GM12872 (cell line): Measurements from ENCODE around the gene CELF4.

Experiments
- TF ChIP-seq, protein P1 (sequence below): IDR thresholded peaks from 3 replicates; pipeline ENCODE4 v1.5.1; 2011; ENCODE audit warnings: low read depth, mild to moderate bottlenecking, low read length, moderate library complexity; ENCODE audit not compliant: insufficient read depth

CELF4 gene

GRCh38 chr18:37247497-37248161 lies 318.0 kb downstream of the CELF4 start:
- TF ChIP-seq, protein P1, sequence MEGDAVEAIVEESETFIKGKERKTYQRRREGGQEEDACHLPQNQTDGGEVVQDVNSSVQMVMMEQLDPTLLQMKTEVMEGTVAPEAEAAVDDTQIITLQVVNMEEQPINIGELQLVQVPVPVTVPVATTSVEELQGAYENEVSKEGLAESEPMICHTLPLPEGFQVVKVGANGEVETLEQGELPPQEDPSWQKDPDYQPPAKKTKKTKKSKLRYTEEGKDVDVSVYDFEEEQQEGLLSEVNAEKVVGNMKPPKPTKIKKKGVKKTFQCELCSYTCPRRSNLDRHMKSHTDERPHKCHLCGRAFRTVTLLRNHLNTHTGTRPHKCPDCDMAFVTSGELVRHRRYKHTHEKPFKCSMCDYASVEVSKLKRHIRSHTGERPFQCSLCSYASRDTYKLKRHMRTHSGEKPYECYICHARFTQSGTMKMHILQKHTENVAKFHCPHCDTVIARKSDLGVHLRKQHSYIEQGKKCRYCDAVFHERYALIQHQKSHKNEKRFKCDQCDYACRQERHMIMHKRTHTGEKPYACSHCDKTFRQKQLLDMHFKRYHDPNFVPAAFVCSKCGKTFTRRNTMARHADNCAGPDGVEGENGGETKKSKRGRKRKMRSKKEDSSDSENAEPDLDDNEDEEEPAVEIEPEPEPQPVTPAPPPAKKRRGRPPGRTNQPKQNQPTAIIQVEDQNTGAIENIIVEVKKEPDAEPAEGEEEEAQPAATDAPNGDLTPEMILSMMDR = no peak

- TF ChIP-seq, protein P1 = no peak
These were observed 318.7 kb downstream of the CELF4 start for GRCh38 chr18:37246779-37247340.

DNA sequence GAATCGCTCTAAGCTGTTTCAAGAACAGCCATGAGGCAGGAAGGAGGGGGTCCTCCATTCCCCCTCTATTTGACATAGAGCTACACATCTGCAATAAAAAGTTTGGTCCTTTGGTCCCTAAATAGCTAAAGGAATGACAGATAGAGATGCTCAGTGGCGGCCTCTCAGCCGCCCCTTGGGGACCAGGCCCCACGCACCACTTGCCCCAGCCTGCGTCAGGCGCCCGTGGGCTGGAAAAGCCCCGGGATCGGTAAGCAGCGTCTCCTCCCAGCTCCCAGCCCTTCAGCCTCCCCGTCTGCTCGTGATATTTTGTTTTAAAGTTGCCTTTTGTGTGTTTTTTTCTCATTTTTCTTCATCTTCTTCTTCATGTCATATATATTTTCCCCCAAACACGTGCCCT lies 321.0 kb downstream of the CELF4 start:
- TF ChIP-seq, protein P1 = no peak

- TF ChIP-seq, protein P1 = no peak
These were observed 321.9 kb downstream of the CELF4 start for GRCh38 chr18:37243741-37244140.

DNA sequence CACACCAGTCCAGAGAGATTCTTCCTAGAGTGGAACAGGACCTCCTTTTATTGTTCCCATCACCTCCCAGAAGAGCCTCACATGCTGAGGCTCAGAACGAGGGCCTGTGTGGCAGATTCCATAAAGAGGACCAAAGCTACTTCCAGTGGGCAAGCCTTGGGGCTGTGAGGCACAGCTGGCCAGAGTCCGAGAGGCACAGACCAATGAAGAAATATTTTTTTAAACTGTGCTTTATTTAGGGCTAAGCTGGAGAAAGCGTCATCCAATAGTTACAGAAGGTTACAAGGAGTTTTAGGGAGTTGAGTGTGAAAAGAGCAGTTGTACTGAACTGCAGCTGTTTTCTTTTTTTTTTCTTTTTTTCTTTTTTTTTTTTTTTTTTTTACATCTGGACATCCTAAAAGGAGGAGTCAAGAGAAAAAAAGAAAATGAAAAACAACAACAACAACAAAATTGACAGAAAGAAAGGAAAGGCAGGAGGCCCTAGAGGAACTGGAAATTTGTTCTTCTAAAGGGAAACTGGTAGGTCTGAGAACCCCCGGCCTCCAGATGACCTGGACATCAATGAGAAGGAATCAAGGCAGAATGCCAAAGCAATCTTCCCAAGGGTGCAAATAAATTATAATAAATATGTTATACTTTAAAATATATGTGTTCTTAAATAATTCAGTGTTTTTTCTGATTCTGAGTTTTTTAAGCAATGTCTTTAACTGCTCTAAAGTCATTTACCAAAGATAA lies 322.6 kb downstream of the CELF4 start:
- TF ChIP-seq, protein P1 = no peak

GRCh38 chr18:37242091-37242490 lies 323.5 kb downstream of the CELF4 start:
- TF ChIP-seq, protein P1 = no peak

DNA sequence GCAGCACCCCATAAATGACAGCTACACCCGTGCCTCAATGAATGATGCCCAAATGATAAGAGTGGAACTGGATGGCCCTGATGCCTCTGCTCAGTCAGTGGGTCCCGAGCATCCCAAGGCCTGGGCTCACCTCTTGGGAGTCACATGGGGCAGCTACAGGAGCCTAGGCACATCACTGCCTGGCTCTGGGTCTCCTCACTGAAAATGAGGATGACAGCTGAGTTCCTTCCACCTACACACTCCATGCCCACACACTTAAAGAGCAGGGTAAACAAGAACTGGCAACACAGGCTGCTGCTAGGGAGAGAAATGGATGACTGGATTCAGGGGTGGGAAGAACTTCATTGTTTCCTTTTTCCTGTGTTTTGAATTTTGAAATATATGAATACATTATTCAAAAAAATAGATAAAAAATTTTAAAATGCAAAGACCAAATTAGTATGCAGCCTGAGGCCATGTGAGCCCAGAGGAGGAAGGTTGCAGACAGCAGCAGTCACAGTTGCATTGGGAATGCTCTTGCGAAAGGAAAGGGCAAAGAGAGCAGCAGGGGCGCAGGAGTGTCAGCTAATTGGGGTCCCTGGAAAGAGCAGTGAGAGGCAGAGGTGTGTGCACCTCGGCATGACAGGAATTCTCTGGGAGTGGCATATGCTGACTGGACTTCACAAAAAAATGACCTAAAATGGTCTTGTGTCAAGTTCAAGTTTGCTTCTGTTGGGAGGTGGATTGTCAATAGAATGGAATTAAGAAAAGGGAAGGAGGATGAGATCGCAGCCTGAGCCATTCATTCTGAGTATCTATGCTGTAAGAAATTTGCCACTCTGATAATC lies 327.1 kb downstream of the CELF4 start:
- TF ChIP-seq, protein P1 = no peak
